Naive thymus-derived CD8-positive, alpha-beta T cell (primary cell): ENCODE data around the gene TDO2. TPM values are rescaled to one million over a fixed set of nuclear protein-coding genes. Genes with fewer than 3 reads are reported as not detected.
"Not testable (repeated sequence)": the region's sequence is repeated elsewhere in the genome, so short reads cannot be mapped to it uniquely, and the experiment has no call there.

Experiments used
- ATAC-seq, 2 donors: fragments of 150-1000 bp; cut with Tn5 transposase in 1 of 2; sonication (Bioruptor Pico), chemical (Tn5 transposase) in 1 of 2; 1 replicate in 1 of 2; 2 replicates in 1 of 2; pipeline ENCODE4 v1.10.0; 2021; ENCODE audit warnings: mild to moderate bottlenecking in 2 of 2, moderate library complexity in 2 of 2
- POLR2A ChIA-PET: fragments of 350-600 bp; sonication (Branson Sonifier 250); formaldehyde crosslinking; loops from one replicate; lab custom pipeline; 2021; ENCODE audit warnings: antibody characterized with exemption; lab: Charles Lee
- DNase-seq, 10 donors: peaks; one replicate each; pipeline versions ENCODE4 v3.0.0 to v3.0.0-alpha.2; 2020 to 2022
- H3K27ac Mint-ChIP-seq, 10 donors: one replicate each; pipeline ENCODE4 v1.8.0; 2020 to 2022; ENCODE audit warnings: mild to moderate bottlenecking in 10 of 10, mixed read lengths in 10 of 10, moderate library complexity in 4 of 10, inconsistent platforms in 1 of 10
- H3K27me3 Mint-ChIP-seq, 5 donors: one replicate each; pipeline ENCODE4 v1.8.0; 2021 to 2022; ENCODE audit warnings: mixed read lengths in 5 of 5
- H3K36me3 Mint-ChIP-seq, 3 donors: one replicate each; pipeline ENCODE4 v1.8.0; 2020 to 2022; ENCODE audit warnings: mixed read lengths in 3 of 3, mild to moderate bottlenecking in 2 of 3, inconsistent platforms in 1 of 3
- H3K4me1 Mint-ChIP-seq, 4 donors: one replicate each; pipeline ENCODE4 v1.8.0; 2021 to 2022; ENCODE audit warnings: mixed read lengths in 4 of 4
- H3K4me3 Mint-ChIP-seq, 10 donors: one replicate each; pipeline ENCODE4 v1.8.0; 2020 to 2022; ENCODE audit warnings: mild to moderate bottlenecking in 10 of 10, mixed read lengths in 10 of 10, moderate library complexity in 6 of 10, inconsistent platforms in 1 of 10
- H3K9me3 Mint-ChIP-seq, 9 donors: one replicate each; pipeline ENCODE4 v1.8.0; 2020 to 2022; ENCODE audit warnings: mixed read lengths in 9 of 9, mild to moderate bottlenecking in 3 of 9, inconsistent platforms in 1 of 9, moderate library complexity in 1 of 9
- polyA plus RNA-seq, 3 donors: library from polyadenylated mRNA; unstranded; fragments of 300-500 nt; fragmentation: Illumina TruSeq; gene quantifications; one replicate each; pipeline ENCODE4 v1.2.3, GENCODE V29; 2021
- total RNA-seq, 8 experiments: library from RNA in 2 of 8; stranded (reverse) in 2 of 8; gene quantifications; one replicate each; pipeline ENCODE4 v1.2.3 and lab custom pipeline; 2021 to 2026

Gene TDO2
- total and polyA plus RNA-seq, 5 experiments from 2014 or later: not detected

- no peak overlapping the region for H3K4me3 Mint-ChIP-seq
- no peaks in the 10 kb centered on the region for H3K4me1 Mint-ChIP-seq
- peaks cover 0 to 36% (median 10%) of the 10 kb centered on the region in 5 donors for H3K27me3 Mint-ChIP-seq
- ATAC-seq: no peak
- H3K36me3 Mint-ChIP-seq: no peaks in the 10 kb centered on the region
- H3K9me3 Mint-ChIP-seq: no peaks in the 10 kb centered on the region
- DNase-seq: no peak
- POLR2A ChIA-PET: no interaction called here
- no peak overlapping the region for H3K27ac Mint-ChIP-seq
These were observed 8.4 kb downstream of the TDO2 start for GRCh38 chr4:155911905-155912304.

- POLR2A ChIA-PET: no interaction called here
- H3K27ac Mint-ChIP-seq: no peak overlapping the region
- no peak for DNase-seq
- no peaks in the 10 kb centered on the region for H3K4me1 Mint-ChIP-seq
- no peak overlapping the region for H3K4me3 Mint-ChIP-seq
- H3K27me3 Mint-ChIP-seq: peaks cover 0 to 19% (median 2%) of the 10 kb centered on the region in 5 donors
- no peaks in the 10 kb centered on the region for H3K9me3 Mint-ChIP-seq
- no peak for ATAC-seq
- H3K36me3 Mint-ChIP-seq: no peaks in the 10 kb centered on the region
These were observed 11.3 kb downstream of the TDO2 start for GRCh38 chr4:155914782-155915181.

GRCh38 chr4:155921597-155921996, 18.1 kb downstream of the TDO2 start:
- Mint-ChIP-seq H3K27ac (peak overlapping the region in 1 of 10 donors; percentile 45), H3K36me3 (peaks cover 20 to 35% (median 35%) of the 10 kb centered on the region in 3 donors), H3K9me3 (peaks cover 0 to 22% (median 0%) of the 10 kb centered on the region in 9 donors), H3K4me1 (no peaks in the 10 kb centered on the region), H3K27me3 (peaks cover 0 to 1% (median 0%) of the 10 kb centered on the region in 5 donors), H3K4me3 (no peak overlapping the region)
- POLR2A ChIA-PET: no interaction called here
- DNase-seq: no peak
- no peak for ATAC-seq

GRCh38 chr4:155924637-155925036, 21.1 kb downstream of the TDO2 start:
- DNase-seq (no peak), ATAC-seq (no peak)
- Mint-ChIP-seq H3K36me3 (peaks cover 30 to 62% (median 56%) of the 10 kb centered on the region in 3 donors), H3K4me3 (no peak overlapping the region), H3K9me3 (peaks cover 0 to 25% (median 0%) of the 10 kb centered on the region in 9 donors), H3K4me1 (no peaks in the 10 kb centered on the region), H3K27ac (no peak overlapping the region), H3K27me3 (no peaks in the 10 kb centered on the region)
- POLR2A ChIA-PET: no interaction called here

GRCh38 chr4:155929833-155930232, 26.3 kb downstream of the TDO2 start:
- no peak for DNase-seq
- no peak overlapping the region for H3K4me3 Mint-ChIP-seq
- H3K27ac Mint-ChIP-seq: no peak overlapping the region
- POLR2A ChIA-PET: no interaction called here
- H3K36me3 Mint-ChIP-seq: peaks cover 33 to 65% (median 64%) of the 10 kb centered on the region in 3 donors
- no peaks in the 10 kb centered on the region for H3K4me1 Mint-ChIP-seq
- no peak for ATAC-seq
- no peaks in the 10 kb centered on the region for H3K27me3 Mint-ChIP-seq
- H3K9me3 Mint-ChIP-seq: peaks cover 0 to 21% (median 3%) of the 10 kb centered on the region in 9 donors

GRCh38 chr4:155930330-155930729, 26.8 kb downstream of the TDO2 start:
- H3K36me3 Mint-ChIP-seq: peaks cover 37 to 65% (median 65%) of the 10 kb centered on the region in 3 donors
- POLR2A ChIA-PET: no interaction called here
- no peak for DNase-seq
- no peaks in the 10 kb centered on the region for H3K27me3 Mint-ChIP-seq
- no peaks in the 10 kb centered on the region for H3K4me1 Mint-ChIP-seq
- no peak overlapping the region for H3K4me3 Mint-ChIP-seq
- no peak for ATAC-seq
- H3K27ac Mint-ChIP-seq: no peak overlapping the region
- H3K9me3 Mint-ChIP-seq: peaks cover 0 to 21% (median 3%) of the 10 kb centered on the region in 9 donors

- Mint-ChIP-seq H3K9me3 (peaks cover 0 to 21% (median 3%) of the 10 kb centered on the region in 9 donors), H3K4me1 (no peaks in the 10 kb centered on the region), H3K36me3 (peaks cover 32 to 69% (median 62%) of the 10 kb centered on the region in 3 donors), H3K4me3 (no peak overlapping the region), H3K27ac (no peak overlapping the region), H3K27me3 (no peaks in the 10 kb centered on the region)
- POLR2A ChIA-PET: no interaction called here
- ATAC-seq (no peak), DNase-seq (no peak)
These were observed 28.1 kb downstream of the TDO2 start for GRCh38 chr4:155931634-155932033.

- DNase-seq, H3K27me3 Mint-ChIP-seq, ATAC-seq, H3K4me1 Mint-ChIP-seq, POLR2A ChIA-PET, H3K4me3 Mint-ChIP-seq: not testable (repeated sequence)
- H3K36me3 Mint-ChIP-seq: peaks cover 27 to 61% (median 56%) of the 10 kb centered on the region in 3 donors
- H3K27ac Mint-ChIP-seq: peak overlapping the region in 1 of 10 donors; percentile 27
- peaks cover 0 to 19% (median 3%) of the 10 kb centered on the region in 9 donors for H3K9me3 Mint-ChIP-seq
These were observed 31.1 kb downstream of the TDO2 start for GRCh38 chr4:155934634-155935033.

GRCh38 chr4:155935389-155935986, 32.0 kb downstream of the TDO2 start:
- Mint-ChIP-seq H3K27ac (no peak overlapping the region), H3K4me3 (no peak overlapping the region), H3K27me3 (no peaks in the 10 kb centered on the region), H3K36me3 (peaks cover 18 to 56% (median 55%) of the 10 kb centered on the region in 3 donors), H3K4me1 (peaks cover 0 to 2% (median 0%) of the 10 kb centered on the region in 4 donors), H3K9me3 (peaks cover 0 to 13% (median 0%) of the 10 kb centered on the region in 9 donors)
- no peak for ATAC-seq
- POLR2A ChIA-PET: no interaction called here
- no peak for DNase-seq

GRCh38 chr4:155941085-155941790, 37.7 kb downstream of the TDO2 start:
- DNase-seq (no peak), ATAC-seq (no peak)
- H3K27me3 Mint-ChIP-seq: no peaks in the 10 kb centered on the region
- peaks cover 4 to 48% (median 30%) of the 10 kb centered on the region in 3 donors for H3K36me3 Mint-ChIP-seq
- H3K9me3 Mint-ChIP-seq: no peaks in the 10 kb centered on the region
- POLR2A ChIA-PET: no interaction called here
- no peak overlapping the region for H3K4me3 Mint-ChIP-seq
- no peak overlapping the region for H3K27ac Mint-ChIP-seq
- H3K4me1 Mint-ChIP-seq: peaks cover 0 to 2% (median 0%) of the 10 kb centered on the region in 4 donors

- Mint-ChIP-seq H3K4me3 (no peak overlapping the region), H3K4me1 (peaks cover 0 to 4% (median 1%) of the 10 kb centered on the region in 4 donors), H3K27ac (no peak overlapping the region), H3K36me3 (peaks cover 4 to 43% (median 24%) of the 10 kb centered on the region in 3 donors), H3K9me3 (no peaks in the 10 kb centered on the region), H3K27me3 (no peaks in the 10 kb centered on the region)
- ATAC-seq (no peak), DNase-seq (no peak)
- POLR2A ChIA-PET: no interaction called here
These were observed 38.3 kb downstream of the TDO2 start for GRCh38 chr4:155941820-155942219.

- POLR2A ChIA-PET: interaction anchor here (2.2 kb wide), 1 partner anchor 10 kb away, joined by 8 read pairs; the partner anchor contains the start of gene CTSO
- H3K4me3 Mint-ChIP-seq: no peak overlapping the region
These were observed 40.3 kb downstream of the TDO2 start for GRCh38 chr4:155943605-155944291.

More at GRCh38 chr4:155943605-155944291, 40.3 kb downstream of the TDO2 start:
- no peak for ATAC-seq
- peaks cover 0 to 32% (median 18%) of the 10 kb centered on the region in 3 donors for H3K36me3 Mint-ChIP-seq
- H3K27me3 Mint-ChIP-seq: no peaks in the 10 kb centered on the region
- H3K27ac Mint-ChIP-seq: no peak overlapping the region
- DNase-seq: no peak
- no peaks in the 10 kb centered on the region for H3K9me3 Mint-ChIP-seq
- peaks cover 0 to 13% (median 7%) of the 10 kb centered on the region in 4 donors for H3K4me1 Mint-ChIP-seq
